ENCODE data around the gene CDH11.

The CDH11 gene

GRCh38 chr16:65116216-65116615 lies 5.6 kb downstream of the CDH11 start:
- no peak for DNase-seq

- no peak for DNase-seq
Measured at GRCh38 chr16:65114527-65114926, 7.3 kb downstream of the CDH11 start.

GRCh38 chr16:65113441-65113840 lies 8.4 kb downstream of the CDH11 start:
- DNase-seq = no peak

GRCh38 chr16:65111306-65111705 lies 10.6 kb downstream of the CDH11 start:
- no peak for DNase-seq

GRCh38 chr16:65106757-65107156 lies 15.1 kb downstream of the CDH11 start:
- DNase-seq = no peak

DNA sequence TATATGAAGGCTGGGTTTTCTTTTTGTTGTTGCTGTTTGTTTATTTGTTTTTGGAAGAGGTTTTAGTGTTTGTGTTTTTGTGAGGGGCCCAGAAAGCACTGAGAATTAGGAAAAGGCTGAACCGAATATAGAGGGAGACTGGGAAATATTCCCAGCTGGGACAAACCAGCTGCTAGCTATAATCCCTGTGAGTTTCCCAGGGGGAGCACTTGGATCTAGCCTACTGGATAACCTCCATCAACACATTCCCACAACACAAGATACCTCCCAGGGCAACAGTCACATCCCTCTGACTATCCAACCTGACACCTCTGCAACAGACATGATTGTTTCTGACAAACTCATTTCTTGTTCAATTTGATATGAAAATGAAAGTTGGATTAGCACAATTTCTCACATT lies 16.7 kb downstream of the CDH11 start:
- no peak for DNase-seq

- DNase-seq = no peak
Measured at GRCh38 chr16:65104471-65104870, 17.4 kb downstream of the CDH11 start.

- no peak for DNase-seq
Measured at GRCh38 chr16:65102326-65102725, 19.5 kb downstream of the CDH11 start.

GRCh38 chr16:65101009-65101408 lies 20.9 kb downstream of the CDH11 start:
- DNase-seq = no peak

GRCh38 chr16:65099607-65100006 lies 22.3 kb downstream of the CDH11 start:
- DNase-seq = no peak

GRCh38 chr16:65098916-65099315 lies 22.9 kb downstream of the CDH11 start:
- no peak for DNase-seq

DNA sequence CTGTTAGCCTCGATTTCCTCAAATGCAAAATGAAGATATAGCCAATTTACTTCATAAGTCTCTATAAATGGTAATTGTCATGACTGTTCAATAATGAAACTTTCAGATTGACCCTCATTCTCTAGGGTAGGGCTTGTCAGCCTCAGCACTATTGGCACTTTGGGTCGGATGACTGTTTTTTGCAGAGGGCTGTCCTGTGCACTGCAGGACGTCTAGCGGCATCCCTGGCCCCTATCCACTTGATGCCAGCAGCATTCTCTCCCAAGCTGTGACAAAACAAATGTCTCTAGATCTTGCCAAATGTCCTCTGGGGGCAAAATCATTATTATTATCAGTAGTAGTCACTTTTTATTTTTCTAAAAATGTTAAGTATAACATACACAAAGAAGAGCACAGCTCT lies 24.6 kb downstream of the CDH11 start:
- no peak for DNase-seq

DNA sequence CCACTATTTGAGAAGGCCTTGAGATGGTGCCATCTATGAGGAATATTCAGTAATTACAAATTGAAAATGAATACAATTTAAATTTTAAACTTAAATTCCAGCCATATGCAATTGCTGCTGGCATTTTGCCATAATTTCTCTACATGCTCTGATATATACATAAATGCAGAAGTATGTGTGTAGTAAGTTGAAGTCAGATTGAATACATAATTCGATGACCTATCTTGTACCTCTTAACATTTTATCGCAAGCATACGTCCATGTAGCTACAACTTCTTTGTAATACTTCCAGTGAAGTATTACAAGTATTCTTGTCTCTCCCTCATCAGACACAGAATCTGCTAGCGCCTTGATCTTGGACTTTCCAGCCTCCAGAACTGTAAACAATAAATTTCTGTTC lies 26.0 kb downstream of the CDH11 start:
- DNase-seq = no peak

GRCh38 chr16:65095090-65095728 lies 26.7 kb downstream of the CDH11 start:
- DNase-seq = no peak

DNA sequence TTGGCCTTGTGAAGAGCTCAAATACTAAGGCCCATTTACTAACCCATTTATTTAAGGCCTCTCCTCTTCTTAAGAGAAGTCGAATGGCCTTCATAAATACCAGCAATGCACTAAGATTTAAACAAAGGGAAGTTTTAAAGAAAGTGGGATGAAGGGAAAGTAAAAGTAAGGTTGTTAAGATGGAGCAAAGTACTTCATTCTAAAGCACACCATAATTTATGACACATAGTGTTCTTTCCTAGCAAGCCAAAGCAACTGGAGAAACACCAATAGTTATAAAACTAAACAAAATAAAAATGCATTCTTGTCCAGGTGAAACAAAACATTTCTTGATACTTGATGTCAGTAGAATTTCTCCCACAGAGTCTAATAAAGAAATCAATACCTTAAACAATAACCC lies 27.9 kb downstream of the CDH11 start:
- DNase-seq = no peak

DNA sequence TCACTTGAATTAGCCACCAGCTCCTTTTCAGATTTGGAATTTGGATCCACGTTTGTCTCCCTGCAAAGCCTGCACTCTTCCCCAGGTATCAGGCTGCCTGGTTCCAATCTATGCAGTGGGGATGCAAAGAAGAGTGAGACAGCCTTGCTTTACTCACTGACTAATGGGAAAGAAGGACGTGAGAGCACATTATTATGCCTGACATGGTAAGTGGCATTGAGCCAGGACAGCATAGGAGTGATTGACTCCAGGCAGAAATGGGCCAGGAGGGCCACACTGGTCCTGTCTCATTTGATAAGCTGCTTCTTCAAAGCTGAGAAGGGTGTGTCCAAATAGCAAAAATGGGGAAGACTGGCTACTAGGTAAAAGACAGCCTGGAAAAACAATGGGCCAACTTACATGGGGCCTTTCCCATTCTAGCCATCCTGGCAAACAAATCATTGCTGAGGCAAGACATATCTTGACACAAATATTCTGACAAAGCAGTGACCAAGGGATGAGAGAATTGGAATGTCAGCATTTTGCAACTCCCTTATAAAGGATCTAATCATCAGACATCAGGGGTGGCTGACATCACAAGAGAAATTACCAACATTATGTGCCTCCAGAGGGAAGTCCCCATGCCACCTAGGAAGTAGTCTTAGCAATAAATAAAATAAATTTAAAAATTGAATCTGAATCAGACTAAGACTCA lies 38.6 kb downstream of the CDH11 start:
- DNase-seq = no peak

DNA sequence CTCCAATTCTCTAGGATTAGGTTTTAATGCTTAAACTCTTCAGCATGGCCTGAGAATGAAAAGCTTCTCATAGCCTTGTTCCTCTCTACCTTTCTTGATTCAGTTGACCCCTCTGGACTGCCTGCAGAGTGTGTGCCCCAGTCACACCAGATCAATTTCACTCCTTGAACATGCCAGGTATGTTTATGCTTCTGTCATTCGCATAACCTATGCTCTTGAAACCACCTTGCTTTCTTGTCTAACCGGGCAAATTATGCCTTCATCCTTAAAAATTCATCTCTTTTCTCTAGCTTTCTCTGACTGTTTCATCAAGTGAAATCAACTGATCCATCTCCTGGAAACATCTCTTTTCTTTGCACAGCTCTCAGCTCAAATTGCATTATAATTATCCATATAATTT lies 42.3 kb downstream of the CDH11 start:
- no peak for DNase-seq

- DNase-seq = no peak
Measured at GRCh38 chr16:65077181-65077580, 44.7 kb downstream of the CDH11 start.

DNA sequence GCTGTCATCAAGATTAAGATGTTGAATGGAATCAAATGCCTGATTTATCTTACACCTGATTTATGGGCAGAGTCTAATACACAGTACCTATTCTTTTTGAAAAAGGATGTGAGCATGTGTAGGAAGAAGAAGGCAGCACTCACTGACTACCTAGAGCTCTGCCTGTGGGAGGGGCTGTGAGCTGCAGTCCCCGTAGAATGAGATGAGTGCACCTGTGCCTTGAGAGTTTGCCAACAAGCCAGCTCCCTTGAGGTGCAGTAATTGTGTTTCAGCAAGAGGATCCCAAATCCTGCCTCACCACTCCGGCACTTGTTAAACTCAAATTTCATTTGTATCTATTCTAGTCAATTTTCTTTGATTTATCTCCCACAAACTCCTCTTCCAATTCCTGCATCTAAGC lies 46.0 kb downstream of the CDH11 start:
- no peak for DNase-seq

- no peak for DNase-seq
Measured at GRCh38 chr16:65071433-65072311, 50.2 kb downstream of the CDH11 start.

DNA sequence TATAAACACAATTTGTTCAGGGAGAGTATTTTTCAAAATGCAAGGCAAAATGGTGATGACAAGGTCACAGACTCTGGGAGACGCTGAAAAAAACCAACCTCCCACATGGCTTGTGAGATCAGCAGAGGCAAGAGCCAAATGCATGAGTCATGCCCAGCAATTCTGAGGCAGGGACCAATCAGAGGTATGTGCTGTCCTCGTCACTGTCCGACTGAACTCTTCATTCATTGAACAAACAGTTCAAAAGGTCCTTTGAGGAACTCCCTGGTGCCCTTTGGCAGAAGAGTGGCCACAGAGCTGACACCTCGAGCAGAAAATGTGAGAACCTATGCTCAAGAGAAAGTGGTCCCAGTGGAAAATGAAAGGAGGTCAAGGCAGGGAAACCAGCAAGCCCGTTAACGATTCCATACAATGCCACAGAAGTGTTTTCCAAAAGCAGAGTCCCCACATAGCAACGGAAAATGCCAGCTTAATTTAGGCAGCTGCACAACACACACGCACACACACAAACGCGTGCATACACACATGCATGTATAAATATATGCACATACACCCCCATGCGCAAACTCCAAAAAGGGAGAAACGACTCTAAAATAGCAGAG lies 50.9 kb downstream of the CDH11 start:
- no peak for DNase-seq

GRCh38 chr16:65069766-65070165 lies 52.1 kb downstream of the CDH11 start:
- no peak for DNase-seq

DNA sequence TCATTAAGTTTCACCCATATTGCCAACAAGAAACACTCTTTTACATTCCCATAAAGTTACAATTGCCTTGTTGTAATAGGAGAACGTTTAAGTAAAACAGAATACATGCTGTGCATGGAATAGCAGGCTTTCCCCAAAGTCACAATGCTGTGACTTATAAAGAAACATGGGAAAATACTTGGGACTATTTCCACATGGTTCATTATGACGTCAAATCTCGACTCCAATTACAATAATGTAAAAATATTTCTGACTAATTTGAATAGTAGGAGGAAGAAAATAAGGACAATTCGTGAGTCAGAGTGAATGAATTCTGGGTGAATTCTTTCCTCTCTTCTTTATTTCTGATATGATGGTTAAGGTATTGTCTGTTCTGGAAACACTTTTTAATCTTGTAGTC lies 52.8 kb downstream of the CDH11 start:
- DNase-seq = no peak

Measured in stimulated activated CD4-positive, alpha-beta T cell treated with anti-CD3 and anti-CD28 coated beads, Interleukin-4, amount 100 ng/mL, for 4 hours (primary cell).